Measurements from ENCODE around the gene FADS1. TPM values are rescaled to one million over a fixed set of nuclear protein-coding genes. Genes with fewer than 3 reads are reported as not detected.

Gene FADS1
- total RNA-seq, 6 donors from 2014 or later, result 38.8 to 63.7 (median 53.2) TPM

DNA sequence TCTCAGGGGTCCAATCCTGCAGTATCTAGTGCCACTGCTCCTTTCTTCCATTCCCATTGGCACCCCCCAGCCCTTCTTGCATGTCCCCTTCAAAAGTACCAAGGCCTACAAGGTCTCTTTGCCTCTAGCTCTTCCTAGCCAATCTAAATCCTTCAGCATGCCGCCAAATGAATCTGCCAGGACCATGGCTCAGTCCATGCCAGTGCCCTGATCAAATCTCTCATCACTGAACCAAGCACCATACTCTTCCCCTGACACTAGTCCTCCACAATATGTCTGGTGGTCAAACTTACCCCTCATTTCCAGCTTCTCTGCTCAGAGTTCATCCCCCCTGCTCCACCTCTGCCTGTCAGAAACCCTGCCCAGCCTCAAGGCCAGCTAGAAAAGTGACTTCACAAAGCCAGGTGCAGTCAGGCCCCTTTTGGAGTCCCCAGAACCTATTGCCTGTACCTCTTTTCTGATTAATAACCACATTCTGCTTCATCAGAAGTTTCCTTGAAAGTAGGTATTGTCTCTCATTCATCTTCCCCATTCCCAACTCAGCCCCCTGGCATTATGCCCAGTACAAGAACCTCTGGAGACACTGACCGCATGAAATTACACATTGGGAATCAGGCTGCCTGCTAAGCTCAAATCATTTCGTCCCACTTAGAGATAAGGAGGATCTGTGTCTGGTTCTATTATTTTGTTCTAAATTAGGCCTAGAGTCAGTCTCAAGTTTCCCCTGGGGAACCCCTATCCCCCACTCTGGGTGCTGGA is 12.7 kb downstream of the FADS1 start:
- whole genome bisulfite sequencing, 2 donors, result 74 to 75% methylated on average over 3 of the region's 3 CpGs
- no peak for ATAC-seq (ENCODE audit: low FRiP score in 2 of 2)
- H3K27ac ChIP-seq, result no peak overlapping the region
- no peaks in the 10 kb centered on the region for H3K9me3 ChIP-seq
- H3K4me3 ChIP-seq, result no peak overlapping the region
- no peaks in the 10 kb centered on the region for H3K4me1 ChIP-seq
- peaks cover 4 to 64% (median 52%) of the 10 kb centered on the region in 4 donors for H3K36me3 ChIP-seq
- DNase-seq, result no peak
- H3K27me3 ChIP-seq, result no peaks in the 10 kb centered on the region
- no peak for TF ChIP-seq POLR2A (IDR thresholded peaks at IDR 0.05)
- no peak for TF ChIP-seq EP300 (IDR thresholded peaks at IDR 0.05)
- TF ChIP-seq POLR2AphosphoS5 (IDR thresholded peaks at IDR 0.05), result no peak
- no peak for TF ChIP-seq CTCF (IDR thresholded peaks at IDR 0.05)

GRCh38 chr11:61802605-61803004 is 14.2 kb downstream of the FADS1 start:
- no peaks in the 10 kb centered on the region for H3K27me3 ChIP-seq
- H3K4me3 ChIP-seq, result no peak overlapping the region
- WGBS, 2 donors, result 88 to 91% methylated on average over 6 of the region's 6 CpGs
- H3K27ac ChIP-seq, result no peak overlapping the region
- peaks cover 0 to 2% (median under 1%) of the 10 kb centered on the region in 4 donors for H3K4me1 ChIP-seq
- ATAC-seq (ENCODE audit: low FRiP score in 2 of 2), result no peak
- no peak for DNase-seq
- peaks cover 4 to 56% (median 38%) of the 10 kb centered on the region in 4 donors for H3K36me3 ChIP-seq
- H3K9me3 ChIP-seq, result no peaks in the 10 kb centered on the region
- TF ChIP-seq CTCF (IDR thresholded peaks at IDR 0.05) (no peak), POLR2A (IDR thresholded peaks at IDR 0.05) (no peak), POLR2AphosphoS5 (IDR thresholded peaks at IDR 0.05) (no peak), EP300 (IDR thresholded peaks at IDR 0.05) (no peak)

- no peak for DNase-seq
- Histone ChIP-seq H3K27ac (no peak overlapping the region), H3K4me3 (no peak overlapping the region), H3K36me3 (peaks cover 4 to 50% (median 32%) of the 10 kb centered on the region in 4 donors), H3K4me1 (peaks cover 0 to 6% (median 1%) of the 10 kb centered on the region in 4 donors), H3K27me3 (no peaks in the 10 kb centered on the region), H3K9me3 (no peaks in the 10 kb centered on the region)
- 95 to 96% methylated on average over 3 of the region's 3 CpGs for WGBS, 2 donors
- TF ChIP-seq POLR2AphosphoS5 (IDR thresholded peaks at IDR 0.05) (no peak), POLR2A (IDR thresholded peaks at IDR 0.05) (no peak), CTCF (IDR thresholded peaks at IDR 0.05) (no peak), EP300 (IDR thresholded peaks at IDR 0.05) (no peak)
- ATAC-seq (ENCODE audit: low FRiP score in 2 of 2), result no peak
Observed at GRCh38 chr11:61800331-61801281, 16.2 kb downstream of the FADS1 start.

DNA sequence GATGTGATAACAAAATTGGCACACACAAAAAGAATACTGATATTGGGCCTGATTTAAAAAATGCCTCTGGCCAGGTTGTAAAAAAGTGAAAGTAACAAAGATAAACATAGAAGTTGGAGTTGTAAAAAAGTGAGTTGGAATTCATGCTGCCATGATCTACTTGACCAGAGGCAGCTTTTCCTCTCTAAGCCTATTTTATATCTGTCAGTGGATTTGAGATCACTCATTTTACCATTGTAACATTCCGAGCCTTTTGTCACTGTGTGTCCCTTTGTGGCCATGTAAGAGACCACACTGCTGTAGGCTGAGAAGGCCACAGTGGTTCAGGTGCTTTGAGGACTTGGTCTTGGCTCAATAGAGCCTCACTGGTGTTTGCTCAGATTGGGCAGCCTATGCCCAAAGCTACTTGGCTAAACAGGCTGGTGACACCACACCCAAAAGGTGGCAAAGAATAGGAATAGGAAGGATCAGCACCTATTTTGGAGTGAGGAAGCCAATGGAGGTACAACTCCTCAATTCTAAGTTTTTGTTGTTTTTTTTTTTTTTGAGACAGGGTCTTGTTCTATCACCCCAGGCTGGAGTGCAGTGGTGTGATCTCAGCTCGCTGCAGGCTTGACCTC is 17.0 kb downstream of the FADS1 start:
- Histone ChIP-seq H3K4me3 (no peak overlapping the region), H3K36me3 (peaks cover 0 to 45% (median 28%) of the 10 kb centered on the region in 4 donors), H3K27me3 (no peaks in the 10 kb centered on the region), H3K27ac (no peak overlapping the region), H3K9me3 (no peaks in the 10 kb centered on the region), H3K4me1 (peaks cover 0 to 6% (median 1%) of the 10 kb centered on the region in 4 donors)
- DNase-seq, result no peak
- WGBS, 2 donors, result 96 to 100% methylated on average over 2 of the region's 2 CpGs
- TF ChIP-seq POLR2AphosphoS5 (IDR thresholded peaks at IDR 0.05), result no peak
- no peak for ATAC-seq (ENCODE audit: low FRiP score in 2 of 2)
